Measurements from ENCODE around the gene ZC3H10. TPM values are rescaled to one million over a fixed set of nuclear protein-coding genes. Genes with fewer than 3 reads are reported as not detected.

ZC3H10 gene
- total RNA-seq, 4 donors from 2014 or later: 1.3 to 9.8 (median 4.2) TPM

DNA sequence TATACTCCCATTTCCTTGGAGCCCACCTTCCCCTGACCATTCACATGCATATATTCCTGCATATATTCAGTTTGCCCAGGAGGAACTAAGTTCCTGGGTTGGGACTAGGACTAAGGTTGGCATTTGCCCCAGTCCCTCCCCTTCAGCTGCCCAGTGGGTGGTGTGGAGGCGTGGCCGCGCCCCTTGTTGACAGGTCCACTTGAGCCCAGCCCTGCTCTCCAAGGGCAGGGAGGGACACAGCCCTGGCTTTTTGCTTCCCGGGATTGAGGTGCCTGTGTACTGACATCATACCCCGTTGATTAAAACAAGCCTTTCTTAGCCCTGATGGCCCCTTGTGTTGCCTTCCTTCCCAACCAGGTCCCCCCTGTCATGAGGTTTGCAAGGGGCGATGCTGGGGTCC, 30.8 kb upstream of the ZC3H10 start:
- Histone ChIP-seq H3K4me1 (no peaks in the 10 kb centered on the region), H3K27me3 (no peaks in the 10 kb centered on the region), H3K9me3 (no peaks in the 10 kb centered on the region), H3K36me3 (no peaks in the 10 kb centered on the region), H3K4me3 (no peak overlapping the region), H3K27ac (no peak overlapping the region)
- DNase-seq: no peak
- intact Hi-C loops (cut with DNase I; ENCODE audit: low total_unique reads): no loop called here
- no peak for TF ChIP-seq POLR2A (IDR thresholded peaks at IDR 0.05)
- TF ChIP-seq, protein P1, sequence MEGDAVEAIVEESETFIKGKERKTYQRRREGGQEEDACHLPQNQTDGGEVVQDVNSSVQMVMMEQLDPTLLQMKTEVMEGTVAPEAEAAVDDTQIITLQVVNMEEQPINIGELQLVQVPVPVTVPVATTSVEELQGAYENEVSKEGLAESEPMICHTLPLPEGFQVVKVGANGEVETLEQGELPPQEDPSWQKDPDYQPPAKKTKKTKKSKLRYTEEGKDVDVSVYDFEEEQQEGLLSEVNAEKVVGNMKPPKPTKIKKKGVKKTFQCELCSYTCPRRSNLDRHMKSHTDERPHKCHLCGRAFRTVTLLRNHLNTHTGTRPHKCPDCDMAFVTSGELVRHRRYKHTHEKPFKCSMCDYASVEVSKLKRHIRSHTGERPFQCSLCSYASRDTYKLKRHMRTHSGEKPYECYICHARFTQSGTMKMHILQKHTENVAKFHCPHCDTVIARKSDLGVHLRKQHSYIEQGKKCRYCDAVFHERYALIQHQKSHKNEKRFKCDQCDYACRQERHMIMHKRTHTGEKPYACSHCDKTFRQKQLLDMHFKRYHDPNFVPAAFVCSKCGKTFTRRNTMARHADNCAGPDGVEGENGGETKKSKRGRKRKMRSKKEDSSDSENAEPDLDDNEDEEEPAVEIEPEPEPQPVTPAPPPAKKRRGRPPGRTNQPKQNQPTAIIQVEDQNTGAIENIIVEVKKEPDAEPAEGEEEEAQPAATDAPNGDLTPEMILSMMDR (IDR thresholded peaks at IDR 0.05): no peak

DNA sequence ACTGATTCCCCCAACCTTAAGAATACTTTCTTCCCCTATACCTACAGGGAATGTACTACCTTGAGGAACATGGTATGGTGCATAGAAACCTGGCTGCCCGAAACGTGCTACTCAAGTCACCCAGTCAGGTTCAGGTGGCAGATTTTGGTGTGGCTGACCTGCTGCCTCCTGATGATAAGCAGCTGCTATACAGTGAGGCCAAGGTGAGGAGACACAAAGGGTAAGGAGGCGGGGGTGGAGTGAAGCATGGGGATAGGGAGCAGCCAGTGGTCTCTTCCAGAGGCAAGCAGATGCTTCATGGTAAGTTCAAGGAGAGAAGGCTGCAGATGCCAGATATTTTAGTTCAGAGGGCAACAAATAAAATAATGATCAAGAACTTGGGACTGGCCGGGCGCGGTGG, 20.3 kb upstream of the ZC3H10 start:
- H3K4me3 ChIP-seq: no peak overlapping the region
- TF ChIP-seq, protein P1 (IDR thresholded peaks at IDR 0.05): no peak
- no peak for TF ChIP-seq POLR2A (IDR thresholded peaks at IDR 0.05)
- no peaks in the 10 kb centered on the region for H3K9me3 ChIP-seq
- H3K4me1 ChIP-seq: no peaks in the 10 kb centered on the region
- H3K36me3 ChIP-seq: no peaks in the 10 kb centered on the region
- no peak overlapping the region for H3K27ac ChIP-seq
- no peaks in the 10 kb centered on the region for H3K27me3 ChIP-seq
- intact Hi-C loops (cut with DNase I; ENCODE audit: low total_unique reads): no loop called here
- no peak for DNase-seq

DNA sequence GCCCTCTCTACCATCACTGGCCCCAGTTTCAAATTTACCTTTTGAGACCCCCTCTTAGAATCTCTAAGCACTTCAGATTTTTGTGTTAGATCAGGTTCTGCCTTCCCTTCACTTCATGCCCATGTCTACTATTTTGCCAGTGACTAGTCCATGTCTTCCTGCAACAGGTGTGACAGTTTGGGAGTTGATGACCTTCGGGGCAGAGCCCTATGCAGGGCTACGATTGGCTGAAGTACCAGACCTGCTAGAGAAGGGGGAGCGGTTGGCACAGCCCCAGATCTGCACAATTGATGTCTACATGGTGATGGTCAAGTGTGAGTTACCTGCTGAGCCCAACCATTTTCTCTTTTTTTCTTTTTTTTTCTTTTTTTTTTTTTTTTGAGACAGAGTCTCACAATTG, 19.5 kb upstream of the ZC3H10 start:
- Histone ChIP-seq H3K36me3 (no peaks in the 10 kb centered on the region), H3K4me1 (peaks cover 0 to 4% of the 10 kb centered on the region in 2 donors), H3K27ac (no peak overlapping the region), H3K9me3 (no peaks in the 10 kb centered on the region), H3K4me3 (no peak overlapping the region), H3K27me3 (no peaks in the 10 kb centered on the region)
- TF ChIP-seq, protein P1 (IDR thresholded peaks at IDR 0.05): no peak
- no peak for TF ChIP-seq POLR2A (IDR thresholded peaks at IDR 0.05)
- intact Hi-C loops (cut with DNase I; ENCODE audit: low total_unique reads): no loop called here
- no peak for DNase-seq

DNA sequence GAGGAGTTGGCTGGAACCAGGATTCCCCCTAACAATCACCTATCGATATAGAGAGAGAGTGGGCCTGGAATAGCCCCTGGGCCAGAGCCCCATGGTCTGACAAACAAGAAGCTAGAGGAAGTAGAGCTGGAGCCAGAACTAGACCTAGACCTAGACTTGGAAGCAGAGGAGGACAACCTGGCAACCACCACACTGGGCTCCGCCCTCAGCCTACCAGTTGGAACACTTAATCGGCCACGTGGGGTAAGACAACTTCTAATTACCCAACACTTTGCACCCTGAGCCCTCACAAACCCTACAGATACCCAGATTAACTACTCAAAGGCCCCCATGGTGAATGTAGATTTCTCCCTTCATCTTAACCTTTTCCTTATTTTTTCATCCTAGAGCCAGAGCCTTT, 18.3 kb upstream of the ZC3H10 start:
- Histone ChIP-seq H3K9me3 (no peaks in the 10 kb centered on the region), H3K36me3 (no peaks in the 10 kb centered on the region), H3K4me3 (no peak overlapping the region), H3K27ac (no peak overlapping the region), H3K27me3 (no peaks in the 10 kb centered on the region), H3K4me1 (peaks cover 0 to 7% of the 10 kb centered on the region in 2 donors)
- TF ChIP-seq POLR2A (IDR thresholded peaks at IDR 0.05): no peak
- TF ChIP-seq, protein P1 (IDR thresholded peaks at IDR 0.05): no peak
- no peak for DNase-seq
- intact Hi-C loops (cut with DNase I; ENCODE audit: low total_unique reads): no loop called here

DNA sequence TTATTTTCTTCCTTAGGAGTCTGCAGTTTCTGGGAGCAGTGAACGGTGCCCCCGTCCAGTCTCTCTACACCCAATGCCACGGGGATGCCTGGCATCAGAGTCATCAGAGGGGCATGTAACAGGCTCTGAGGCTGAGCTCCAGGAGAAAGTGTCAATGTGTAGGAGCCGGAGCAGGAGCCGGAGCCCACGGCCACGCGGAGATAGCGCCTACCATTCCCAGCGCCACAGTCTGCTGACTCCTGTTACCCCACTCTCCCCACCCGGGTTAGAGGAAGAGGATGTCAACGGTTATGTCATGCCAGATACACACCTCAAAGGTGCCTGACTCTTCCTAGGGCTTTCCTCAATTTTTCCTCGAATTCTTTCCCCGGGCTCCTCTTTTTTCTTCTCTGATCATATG, 17.0 kb upstream of the ZC3H10 start:
- no peak overlapping the region for H3K27ac ChIP-seq
- H3K36me3 ChIP-seq: no peaks in the 10 kb centered on the region
- H3K9me3 ChIP-seq: no peaks in the 10 kb centered on the region
- intact Hi-C loops (cut with DNase I; ENCODE audit: low total_unique reads): no loop called here
- TF ChIP-seq, protein P1 (IDR thresholded peaks at IDR 0.05): no peak
- TF ChIP-seq POLR2A (IDR thresholded peaks at IDR 0.05): no peak
- H3K27me3 ChIP-seq: no peaks in the 10 kb centered on the region
- H3K4me1 ChIP-seq: peaks cover 0 to 7% of the 10 kb centered on the region in 2 donors
- no peak overlapping the region for H3K4me3 ChIP-seq
- no peak for DNase-seq

Data from uterus (tissue), 4 donors.